K562 (cell line): ENCODE data around the gene CELSR3. TPM values are rescaled to one million over a fixed set of nuclear protein-coding genes. Genes with fewer than 3 reads are reported as not detected.
A peak's percentile ranks its signal among the peaks of the same experiment; 100 is the strongest.

ENCODE experiments used
- E2F1 ChIP-seq: sonication (generic); formaldehyde crosslinking; IDR thresholded peaks from 2 replicates; pipeline ENCODE4 v1.8.1; 2023; ENCODE audit warnings: mild to moderate bottlenecking, missing genetic modification reagents, moderate library complexity
- FOSL1 ChIP-seq: fragments of 200-800 bp; sonication (Bioruptor generic); conservative IDR thresholded peaks from 2 replicates; pipeline ENCODE4 v1.6.1; 2016; ENCODE audit warnings: missing genetic modification characterization, missing compliant biosample characterization
- JUND ChIP-seq, 2 experiments: IDR thresholded peaks; 2 replicates in 1 of 2; 3 replicates in 1 of 2; pipeline ENCODE4 v1.6.1; 2011; ENCODE audit warnings: borderline replicate concordance in 2 of 2, low read depth in 2 of 2, low read length in 2 of 2, improper control_type of control experiment in 1 of 2, missing biosample characterization in 1 of 2, missing genetic modification characterization in 1 of 2, missing genetic modification reagents in 1 of 2
- KDM5B ChIP-seq: fragments of 200-600 bp; sonication (generic); IDR thresholded peaks from 2 replicates; pipeline ENCODE4 v1.6.1; 2012; ENCODE audit warnings: low read depth, mild to moderate bottlenecking, moderate library complexity, low read length, control low read depth, inconsistent platforms; ENCODE audit not compliant: insufficient replicate concordance
- MAZ ChIP-seq, 2 experiments: fragments of 450-650 bp in 1 of 2; sonication (generic) in 1 of 2; formaldehyde crosslinking; IDR thresholded peaks in 1 of 2; conservative IDR thresholded peaks in 1 of 2; 2 replicates each; pipeline versions ENCODE4 v1.4.0 to v1.5.0; 2020; ENCODE audit warnings: mild to moderate bottlenecking in 1 of 2, missing genetic modification reagents in 1 of 2
- MITF ChIP-seq: IDR thresholded peaks from 2 replicates; pipeline ENCODE4 v1.6.1; 2014; ENCODE audit warnings: antibody characterized with exemption
- NFYB ChIP-seq: IDR thresholded peaks from 2 replicates; pipeline ENCODE4 v1.6.1; 2011; ENCODE audit warnings: mild to moderate bottlenecking, moderate library complexity; ENCODE audit not compliant: insufficient read length; ENCODE audit errors: extremely low read depth
- PKNOX1 ChIP-seq: fragments of 450-650 bp; IDR thresholded peaks from 2 replicates; pipeline ENCODE4 v1.6.1; 2016
- PML ChIP-seq: IDR thresholded peaks from 2 replicates; pipeline ENCODE4 v1.6.1; 2012; ENCODE audit warnings: low read length, inconsistent platforms
- TOE1 ChIP-seq, 2 experiments: fragments of 450-650 bp in 1 of 2; sonication (generic) in 1 of 2; formaldehyde crosslinking in 1 of 2; IDR thresholded peaks; 2 replicates each; pipeline versions ENCODE4 v1.7.1 to v1.8.0; 2016 to 2022; ENCODE audit warnings: borderline replicate concordance in 2 of 2, mild to moderate bottlenecking in 2 of 2, antibody characterized with exemption in 1 of 2, inconsistent platforms in 1 of 2, low read depth in 1 of 2, missing genetic modification reagents in 1 of 2, moderate library complexity in 1 of 2
- ZBTB40 ChIP-seq, 2 experiments: fragments of 450-650 bp in 1 of 2; sonication (generic) in 1 of 2; formaldehyde crosslinking in 1 of 2; IDR thresholded peaks; 2 replicates each; pipeline versions ENCODE4 v1.7.1 to v1.9.0; 2016 to 2022; ENCODE audit warnings: inconsistent platforms in 1 of 2, mild to moderate bottlenecking in 1 of 2, missing genetic modification reagents in 1 of 2
- ZNF232 ChIP-seq: sonication (generic); formaldehyde crosslinking; IDR thresholded peaks from 2 replicates; pipeline ENCODE4 v1.8.0; 2022; ENCODE audit warnings: mild to moderate bottlenecking, missing genetic modification reagents
- polyA plus RNA-seq, 8 experiments: library from polyadenylated mRNA; depleted of rRNA in 4 of 8; stranded (reverse) in 5 of 8; unstranded in 3 of 8; fragments of >200 nt; fragmentation: Nextera tagmentation in 2 of 8; fragmentation: Illumina TruSeq in 1 of 8; extraction: Ambion mirVana in 2 of 8; extraction: Trizol in 1 of 8; gene quantifications; 2 replicates each; pipeline versions ENCODE4 v1.2.1 to v1.2.3, GENCODE V29; 2011 to 2014; ENCODE audit warnings: inconsistent platforms in 1 of 8, missing spikeins in 1 of 8
- total RNA-seq, 7 experiments: library from RNA; depleted of rRNA in 6 of 7; stranded (reverse); fragments of >200 nt in 6 of 7; fragmentation: Illumina TruSeq in 2 of 7; extraction: Trizol in 2 of 7; gene quantifications; 2 replicates each; pipeline versions ENCODE4 v1.2.1 to v1.2.3, GENCODE V29; 2011 to 2021; ENCODE audit warnings: low replicate concordance in 1 of 7

CELSR3 gene
- total and polyA plus RNA-seq, 9 of the 15 experiments (the other 6 are each of a cell fraction or from before 2014, with no cell fraction given): 0.10 to 2.7 (median 0.76) TPM

- TF ChIP-seq ZBTB40 (IDR thresholded peaks at IDR 0.05) (0 out of 2 replicates have a peak, but pooled peaks have one; percentile 12), ZBTB40 (CRISPR knock-in tag; IDR thresholded peaks at IDR 0.05) (no peak), KDM5B (peak; percentile 6), NFYB (no peak), E2F1 (CRISPR knock-in tag) (no peak), PML (no peak), TOE1 (IDR thresholded peaks at IDR 0.05; ENCODE audit: borderline replicate concordance) (no peak), TOE1 (CRISPR knock-in tag; IDR thresholded peaks at IDR 0.05; ENCODE audit: borderline replicate concordance, low read depth) (no peak), ZNF232 (no peak), JUND (IDR thresholded peaks at IDR 0.05; ENCODE audit: borderline replicate concordance, low read depth, low read length) (peak; percentile 72), JUND (tag; IDR thresholded peaks at IDR 0.05; ENCODE audit: borderline replicate concordance, low read depth, low read length) (peak; percentile 38; the same call in 1 of the 3 replicates), MITF (no peak), PKNOX1 (0 out of 2 replicates have a peak, but pooled peaks have one; percentile 15), FOSL1 (tag) (peak; percentile 33), MAZ (CRISPR knock-in tag; conservative IDR thresholded peaks at IDR 0.05 in 1 of 2, IDR thresholded peaks at IDR 0.05 in 1 of 2) (no peak)
Measured at GRCh38 chr3:48634661-48635221, 27.9 kb downstream of the CELSR3 start (continued).
